ENCODE measurements around the gene IAH1. TPM values are rescaled to one million over a fixed set of nuclear protein-coding genes. Genes with fewer than 3 reads are reported as not detected.

IAH1 gene
- polyA plus RNA-seq, 1 donor (not counting 4 experiments of a cell fraction or from before 2014, with no cell fraction given) = 65.0 TPM

DNA sequence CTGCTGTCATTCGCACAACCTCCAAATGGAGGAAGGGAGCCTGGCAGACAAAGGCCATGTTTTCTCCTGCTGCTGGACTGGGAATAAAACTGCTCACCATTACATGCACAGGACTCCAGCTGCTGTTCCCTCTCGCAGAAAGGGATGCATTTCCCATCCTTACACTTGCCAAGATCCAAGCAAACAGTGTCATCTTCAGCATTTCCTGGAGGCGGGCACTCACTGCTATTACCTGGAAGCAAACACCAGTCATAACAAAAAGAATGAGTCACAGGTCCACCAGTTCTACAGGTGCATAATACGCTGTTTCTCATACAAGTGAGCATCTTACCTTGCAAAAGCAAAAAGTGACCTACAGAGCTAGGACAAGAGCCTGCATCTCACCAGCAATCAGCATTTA is 22.7 kb downstream of the IAH1 start:
- Histone ChIP-seq H3K79me2 (ENCODE audit: control insufficient read depth, insufficient read depth, low read length) (no peaks in the 10 kb centered on the region), H3K9ac (ENCODE audit: control insufficient read depth, extremely low read depth, insufficient read depth, low read length) (no peak overlapping the region), H3K4me2 (ENCODE audit: control insufficient read depth, extremely low read depth, insufficient read depth, low read depth, low read length) (no peak overlapping the region), H3K9me1 (ENCODE audit: control insufficient read depth, extremely low read depth, insufficient read depth, low read length) (peaks cover 2% of the 10 kb centered on the region), H2AFZ (ENCODE audit: control insufficient read depth, low read length) (no peak overlapping the region), H4K20me1 (ENCODE audit: control insufficient read depth, extremely low read depth, insufficient read depth, low read length) (no peaks in the 10 kb centered on the region), H3K4me3 (ENCODE audit: control insufficient read depth in 2 of 3, extremely low read depth in 1 of 3, insufficient read depth in 2 of 3, low read depth in 1 of 3, low read length in 3 of 3) (no peak overlapping the region), H3K27me3 (ENCODE audit: control insufficient read depth, extremely low read depth, insufficient read depth, low read length) (no peaks in the 10 kb centered on the region), H3K9me3 (ENCODE audit: control insufficient read depth, low read depth, low read length) (no peaks in the 10 kb centered on the region), H3K36me3 (ENCODE audit: control insufficient read depth in 2 of 2, extremely low read depth in 1 of 2, insufficient read depth in 2 of 2, low read length in 2 of 2) (peaks cover 30 to 34% of the 10 kb centered on the region in 2 experiments), H3K4me1 (ENCODE audit: control insufficient read depth, extremely low read depth, insufficient read depth, low read length) (no peaks in the 10 kb centered on the region), H3K27ac (ENCODE audit: control insufficient read depth, insufficient read depth, low read length) (no peak overlapping the region)
- dilution Hi-C loops (cut with MboI; ENCODE audit: extremely low pct_ligation_motif_present, low sequenced_read_pairs) = no loop called here
- DNase-seq (ENCODE audit: low read depth, low spot score) (no peak), FAIRE-seq (peak; percentile 57)
- TF ChIP-seq EZH2 (IDR thresholded peaks at IDR 0.05; ENCODE audit: low read length) = no peak
- TF ChIP-seq, protein P1, sequence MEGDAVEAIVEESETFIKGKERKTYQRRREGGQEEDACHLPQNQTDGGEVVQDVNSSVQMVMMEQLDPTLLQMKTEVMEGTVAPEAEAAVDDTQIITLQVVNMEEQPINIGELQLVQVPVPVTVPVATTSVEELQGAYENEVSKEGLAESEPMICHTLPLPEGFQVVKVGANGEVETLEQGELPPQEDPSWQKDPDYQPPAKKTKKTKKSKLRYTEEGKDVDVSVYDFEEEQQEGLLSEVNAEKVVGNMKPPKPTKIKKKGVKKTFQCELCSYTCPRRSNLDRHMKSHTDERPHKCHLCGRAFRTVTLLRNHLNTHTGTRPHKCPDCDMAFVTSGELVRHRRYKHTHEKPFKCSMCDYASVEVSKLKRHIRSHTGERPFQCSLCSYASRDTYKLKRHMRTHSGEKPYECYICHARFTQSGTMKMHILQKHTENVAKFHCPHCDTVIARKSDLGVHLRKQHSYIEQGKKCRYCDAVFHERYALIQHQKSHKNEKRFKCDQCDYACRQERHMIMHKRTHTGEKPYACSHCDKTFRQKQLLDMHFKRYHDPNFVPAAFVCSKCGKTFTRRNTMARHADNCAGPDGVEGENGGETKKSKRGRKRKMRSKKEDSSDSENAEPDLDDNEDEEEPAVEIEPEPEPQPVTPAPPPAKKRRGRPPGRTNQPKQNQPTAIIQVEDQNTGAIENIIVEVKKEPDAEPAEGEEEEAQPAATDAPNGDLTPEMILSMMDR (optimal IDR thresholded peaks at IDR 0.05 in 1 of 3, IDR thresholded peaks at IDR 0.05 in 1 of 3, conservative IDR thresholded peaks at IDR 0.05 in 1 of 3; ENCODE audit: extremely low read depth in 1 of 3, insufficient read depth in 2 of 3, low read length in 3 of 3) = no peak

DNA sequence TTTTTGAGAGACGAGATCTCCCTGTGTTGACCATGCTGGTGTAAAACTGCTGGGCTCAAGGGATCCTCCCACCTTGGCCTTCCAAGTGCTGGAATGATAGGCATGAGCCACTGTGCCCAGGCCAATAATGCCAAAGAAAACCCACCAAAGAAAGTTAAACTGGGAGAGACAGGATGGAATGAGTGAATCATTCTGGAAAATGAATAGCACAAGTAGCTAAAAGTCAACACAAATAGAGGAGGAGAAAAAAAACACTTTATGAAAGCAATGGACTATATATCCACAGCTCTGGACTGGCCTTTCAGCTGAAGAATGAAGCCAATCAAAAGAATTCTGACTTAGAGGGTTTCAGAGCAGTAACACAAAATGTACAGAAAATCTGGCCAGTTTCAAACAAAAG is 23.9 kb downstream of the IAH1 start:
- Histone ChIP-seq H3K27ac (ENCODE audit: control insufficient read depth, insufficient read depth, low read length) (no peak overlapping the region), H3K9me1 (ENCODE audit: control insufficient read depth, extremely low read depth, insufficient read depth, low read length) (peaks cover 2% of the 10 kb centered on the region), H3K9ac (ENCODE audit: control insufficient read depth, extremely low read depth, insufficient read depth, low read length) (no peak overlapping the region), H3K4me3 (ENCODE audit: control insufficient read depth in 2 of 3, extremely low read depth in 1 of 3, insufficient read depth in 2 of 3, low read depth in 1 of 3, low read length in 3 of 3) (no peak overlapping the region), H3K27me3 (ENCODE audit: control insufficient read depth, extremely low read depth, insufficient read depth, low read length) (no peaks in the 10 kb centered on the region), H3K4me1 (ENCODE audit: control insufficient read depth, extremely low read depth, insufficient read depth, low read length) (no peaks in the 10 kb centered on the region), H3K4me2 (ENCODE audit: control insufficient read depth, extremely low read depth, insufficient read depth, low read depth, low read length) (no peak overlapping the region), H4K20me1 (ENCODE audit: control insufficient read depth, extremely low read depth, insufficient read depth, low read length) (no peaks in the 10 kb centered on the region), H3K79me2 (ENCODE audit: control insufficient read depth, insufficient read depth, low read length) (no peaks in the 10 kb centered on the region), H3K9me3 (ENCODE audit: control insufficient read depth, low read depth, low read length) (no peaks in the 10 kb centered on the region), H2AFZ (ENCODE audit: control insufficient read depth, low read length) (no peak overlapping the region), H3K36me3 (ENCODE audit: control insufficient read depth in 2 of 2, extremely low read depth in 1 of 2, insufficient read depth in 2 of 2, low read length in 2 of 2) (peaks cover 22 to 32% of the 10 kb centered on the region in 2 experiments)
- DNase-seq (ENCODE audit: low read depth, low spot score) (no peak), FAIRE-seq (no peak)
- dilution Hi-C loops (cut with MboI; ENCODE audit: extremely low pct_ligation_motif_present, low sequenced_read_pairs) = no loop called here
- TF ChIP-seq, protein P1 (optimal IDR thresholded peaks at IDR 0.05 in 1 of 3, IDR thresholded peaks at IDR 0.05 in 1 of 3, conservative IDR thresholded peaks at IDR 0.05 in 1 of 3; ENCODE audit: extremely low read depth in 1 of 3, insufficient read depth in 2 of 3, low read length in 3 of 3) = no peak
